ENCODE measurements around the gene SERINC2. TPM values are rescaled to one million over a fixed set of nuclear protein-coding genes. Genes with fewer than 3 reads are reported as not detected.

SERINC2 gene
- polyA plus RNA-seq, 1 donor (not counting 4 experiments of a cell fraction or from before 2014, with no cell fraction given) = 171 TPM

- TF ChIP-seq CTCF (optimal IDR thresholded peaks at IDR 0.05 in 1 of 3, IDR thresholded peaks at IDR 0.05 in 1 of 3, conservative IDR thresholded peaks at IDR 0.05 in 1 of 3; ENCODE audit: extremely low read depth in 1 of 3, insufficient read depth in 2 of 3, low read length in 3 of 3) (no peak), EZH2 (IDR thresholded peaks at IDR 0.05; ENCODE audit: low read length) (no peak)
- H3K4me3 ChIP-seq (ENCODE audit: control insufficient read depth in 2 of 3, extremely low read depth in 1 of 3, insufficient read depth in 2 of 3, low read depth in 1 of 3, low read length in 3 of 3) = no peak overlapping the region
- H2AFZ ChIP-seq (ENCODE audit: control insufficient read depth, low read length) = no peak overlapping the region
- H3K27ac ChIP-seq (ENCODE audit: control insufficient read depth, insufficient read depth, low read length) = no peak overlapping the region
- peaks cover 19% of the 10 kb centered on the region for H3K4me1 ChIP-seq (ENCODE audit: control insufficient read depth, extremely low read depth, insufficient read depth, low read length)
- no peaks in the 10 kb centered on the region for H3K9me1 ChIP-seq (ENCODE audit: control insufficient read depth, extremely low read depth, insufficient read depth, low read length)
- FAIRE-seq (no peak), DNase-seq (ENCODE audit: low read depth, low spot score) (no peak)
- H3K9me3 ChIP-seq (ENCODE audit: control insufficient read depth, low read depth, low read length) = no peaks in the 10 kb centered on the region
- H3K27me3 ChIP-seq (ENCODE audit: control insufficient read depth, extremely low read depth, insufficient read depth, low read length) = no peaks in the 10 kb centered on the region
- dilution Hi-C loops (cut with MboI; ENCODE audit: extremely low pct_ligation_motif_present, low sequenced_read_pairs) = no loop called here
- H3K4me2 ChIP-seq (ENCODE audit: control insufficient read depth, extremely low read depth, insufficient read depth, low read depth, low read length) = no peak overlapping the region
- no peak overlapping the region for H3K9ac ChIP-seq (ENCODE audit: control insufficient read depth, extremely low read depth, insufficient read depth, low read length)
- no peaks in the 10 kb centered on the region for H4K20me1 ChIP-seq (ENCODE audit: control insufficient read depth, extremely low read depth, insufficient read depth, low read length)
- no peaks in the 10 kb centered on the region for H3K79me2 ChIP-seq (ENCODE audit: control insufficient read depth, insufficient read depth, low read length)
- peaks cover 4 to 6% of the 10 kb centered on the region in 2 experiments for H3K36me3 ChIP-seq (ENCODE audit: control insufficient read depth in 2 of 2, extremely low read depth in 1 of 2, insufficient read depth in 2 of 2, low read length in 2 of 2)
Observed at GRCh38 chr1:31371121-31371959, 41.7 kb upstream of the SERINC2 start.

- no peak overlapping the region for H3K9ac ChIP-seq (ENCODE audit: control insufficient read depth, extremely low read depth, insufficient read depth, low read length)
- no peaks in the 10 kb centered on the region for H4K20me1 ChIP-seq (ENCODE audit: control insufficient read depth, extremely low read depth, insufficient read depth, low read length)
- no peak overlapping the region for H2AFZ ChIP-seq (ENCODE audit: control insufficient read depth, low read length)
- no peak overlapping the region for H3K4me3 ChIP-seq (ENCODE audit: control insufficient read depth in 2 of 3, extremely low read depth in 1 of 3, insufficient read depth in 2 of 3, low read depth in 1 of 3, low read length in 3 of 3)
- H3K9me3 ChIP-seq (ENCODE audit: control insufficient read depth, low read depth, low read length) = no peaks in the 10 kb centered on the region
- TF ChIP-seq EZH2 (IDR thresholded peaks at IDR 0.05; ENCODE audit: low read length) (no peak), CTCF (optimal IDR thresholded peaks at IDR 0.05 in 1 of 3, IDR thresholded peaks at IDR 0.05 in 1 of 3, conservative IDR thresholded peaks at IDR 0.05 in 1 of 3; ENCODE audit: extremely low read depth in 1 of 3, insufficient read depth in 2 of 3, low read length in 3 of 3) (no peak)
- H3K36me3 ChIP-seq (ENCODE audit: control insufficient read depth in 2 of 2, extremely low read depth in 1 of 2, insufficient read depth in 2 of 2, low read length in 2 of 2) = peaks cover under 1 to 1% of the 10 kb centered on the region in 2 experiments
- H3K27ac ChIP-seq (ENCODE audit: control insufficient read depth, insufficient read depth, low read length) = no peak overlapping the region
- H3K79me2 ChIP-seq (ENCODE audit: control insufficient read depth, insufficient read depth, low read length) = no peaks in the 10 kb centered on the region
- H3K4me1 ChIP-seq (ENCODE audit: control insufficient read depth, extremely low read depth, insufficient read depth, low read length) = peaks cover 19% of the 10 kb centered on the region
- H3K27me3 ChIP-seq (ENCODE audit: control insufficient read depth, extremely low read depth, insufficient read depth, low read length) = no peaks in the 10 kb centered on the region
- dilution Hi-C loops (cut with MboI; ENCODE audit: extremely low pct_ligation_motif_present, low sequenced_read_pairs) = no loop called here
- no peaks in the 10 kb centered on the region for H3K9me1 ChIP-seq (ENCODE audit: control insufficient read depth, extremely low read depth, insufficient read depth, low read length)
- FAIRE-seq = no peak
- no peak overlapping the region for H3K4me2 ChIP-seq (ENCODE audit: control insufficient read depth, extremely low read depth, insufficient read depth, low read depth, low read length)
- no peak for DNase-seq (ENCODE audit: low read depth, low spot score)
Observed at GRCh38 chr1:31372051-31372450, 41.0 kb upstream of the SERINC2 start.
